DND-41 (cell line): Measurements from ENCODE around the gene TIGD3.

Experiments used
- ATAC-seq: fragments of 200-7000 bp; cut with Tn5 transposase; 3 replicates; pipeline ENCODE4 v1.9.1; 2021; ENCODE audit warnings: low read depth; ENCODE audit not compliant: insufficient read depth
- DNase-seq: peaks from one replicate; pipeline ENCODE4 v3.0.0-alpha.2; 2020
- H2AFZ ChIP-seq: 2 replicates; pipeline ENCODE4 v1.6.0; 2012; ENCODE audit warnings: low read depth, low read length
- H3K27ac ChIP-seq: 2 replicates; pipeline ENCODE4 v1.5.1; 2012; ENCODE audit warnings: low read length, inconsistent platforms
- H3K27me3 ChIP-seq: fragments of 200-600 bp; sonication (generic); 2 replicates; pipeline ENCODE4 v1.6.0; 2012; ENCODE audit warnings: low read length, mild to moderate bottlenecking, inconsistent platforms; ENCODE audit not compliant: insufficient read depth, poor library complexity
- H3K36me3 ChIP-seq: 2 replicates; pipeline ENCODE4 v1.5.1; 2012; ENCODE audit warnings: low read length, inconsistent platforms; ENCODE audit not compliant: insufficient read depth
- H3K4me1 ChIP-seq: 2 replicates; pipeline ENCODE4 v1.5.1; 2012; ENCODE audit warnings: mild to moderate bottlenecking, low read length; ENCODE audit not compliant: insufficient read depth
- H3K4me2 ChIP-seq: 2 replicates; pipeline ENCODE4 v1.6.0; 2012; ENCODE audit warnings: mild to moderate bottlenecking, moderate library complexity, low read length, inconsistent platforms; ENCODE audit not compliant: insufficient read depth
- H3K4me3 ChIP-seq, 2 experiments: fragments of 200-600 bp in 1 of 2; shearing (Covaris generic) in 1 of 2; 2 replicates each; pipeline ENCODE4 v1.5.1; 2012 to 2016; ENCODE audit warnings: inconsistent platforms in 2 of 2, low read length in 2 of 2, mild to moderate bottlenecking in 2 of 2, low read depth in 1 of 2, moderate library complexity in 1 of 2
- H3K79me2 ChIP-seq: 2 replicates; pipeline ENCODE4 v1.6.0; 2012; ENCODE audit warnings: low read length, inconsistent platforms; ENCODE audit not compliant: insufficient read depth
- H3K9ac ChIP-seq: 2 replicates; pipeline ENCODE4 v1.6.0; 2012; ENCODE audit warnings: low read depth, mild to moderate bottlenecking, inconsistent platforms, low read length, moderate library complexity
- H3K9me3 ChIP-seq: 2 replicates; pipeline ENCODE4 v1.5.1; 2012; ENCODE audit warnings: low read length, moderate library complexity, mild to moderate bottlenecking, inconsistent platforms; ENCODE audit not compliant: insufficient read depth, severe bottlenecking
- H4K20me1 ChIP-seq: 2 replicates; pipeline ENCODE4 v1.6.0; 2012; ENCODE audit warnings: low read length; ENCODE audit not compliant: insufficient read depth
- CTCF ChIP-seq: IDR thresholded peaks from 2 replicates; pipeline ENCODE4 v1.5.1; 2012; ENCODE audit warnings: borderline replicate concordance, low read length, moderate library complexity, mild to moderate bottlenecking; ENCODE audit not compliant: poor library complexity, severe bottlenecking; ENCODE audit errors: extremely low read depth
- EZH2 ChIP-seq: IDR thresholded peaks from 3 replicates; pipeline ENCODE4 v1.6.1; 2012; ENCODE audit warnings: borderline replicate concordance, low read depth, mild to moderate bottlenecking, moderate library complexity, low read length, inconsistent platforms; ENCODE audit not compliant: severe bottlenecking

Gene TIGD3

GRCh38 chr11:65338676-65339075, 15.9 kb upstream of the TIGD3 start:
- peaks cover 29% of the 10 kb centered on the region; the same call in 1 of the 2 replicates for H4K20me1 ChIP-seq
- peaks cover 73% of the 10 kb centered on the region for H3K79me2 ChIP-seq
- no peaks in the 10 kb centered on the region for H3K9me3 ChIP-seq
- TF ChIP-seq EZH2 (no peak), CTCF (no peak)
- no peaks in the 10 kb centered on the region for H3K27me3 ChIP-seq
- no peak overlapping the region for H3K9ac ChIP-seq
- H2AFZ ChIP-seq = no peak overlapping the region
- no peak overlapping the region for H3K4me2 ChIP-seq
- no peak overlapping the region for H3K27ac ChIP-seq
- DNase-seq (no peak), ATAC-seq (no peak)
- no peak overlapping the region for H3K4me3 ChIP-seq
- peaks cover 21% of the 10 kb centered on the region for H3K4me1 ChIP-seq
- peaks cover 55% of the 10 kb centered on the region for H3K36me3 ChIP-seq

GRCh38 chr11:65340226-65340625, 14.3 kb upstream of the TIGD3 start:
- Histone ChIP-seq H2AFZ (no peak overlapping the region), H3K36me3 (peaks cover 71% of the 10 kb centered on the region), H3K27me3 (no peaks in the 10 kb centered on the region), H3K4me3 (no peak overlapping the region), H4K20me1 (peaks cover 29% of the 10 kb centered on the region; the same call in 1 of the 2 replicates), H3K4me2 (no peak overlapping the region), H3K9ac (no peak overlapping the region), H3K79me2 (peaks cover 58% of the 10 kb centered on the region), H3K9me3 (no peaks in the 10 kb centered on the region), H3K4me1 (peaks cover 10% of the 10 kb centered on the region), H3K27ac (no peak overlapping the region)
- DNase-seq (no peak), ATAC-seq (no peak)
- TF ChIP-seq CTCF (no peak), EZH2 (no peak)

GRCh38 chr11:65341856-65342255, 12.7 kb upstream of the TIGD3 start:
- ATAC-seq (no peak), DNase-seq (no peak)
- Histone ChIP-seq H3K27ac (no peak overlapping the region), H3K36me3 (peaks cover 82% of the 10 kb centered on the region), H4K20me1 (peaks cover 23% of the 10 kb centered on the region; the same call in 1 of the 2 replicates), H3K79me2 (peaks cover 42% of the 10 kb centered on the region), H2AFZ (no peak overlapping the region), H3K4me1 (no peaks in the 10 kb centered on the region), H3K9me3 (no peaks in the 10 kb centered on the region), H3K9ac (no peak overlapping the region), H3K4me2 (no peak overlapping the region), H3K4me3 (no peak overlapping the region), H3K27me3 (no peaks in the 10 kb centered on the region)
- TF ChIP-seq EZH2 = no peak
- no peak for TF ChIP-seq CTCF

GRCh38 chr11:65351511-65351910, 3.0 kb upstream of the TIGD3 start:
- ATAC-seq = no peak

More at GRCh38 chr11:65351511-65351910, 3.0 kb upstream of the TIGD3 start:
- Histone ChIP-seq H3K4me3 (no peak overlapping the region), H3K4me1 (peaks cover 21% of the 10 kb centered on the region), H4K20me1 (no peaks in the 10 kb centered on the region), H3K27ac (no peak overlapping the region), H3K36me3 (peaks cover 53% of the 10 kb centered on the region), H2AFZ (no peak overlapping the region), H3K9ac (no peak overlapping the region), H3K27me3 (no peaks in the 10 kb centered on the region), H3K79me2 (no peaks in the 10 kb centered on the region), H3K9me3 (no peaks in the 10 kb centered on the region), H3K4me2 (no peak overlapping the region)
- no peak for DNase-seq
- TF ChIP-seq EZH2 (no peak), CTCF (no peak)
